ENCODE results near the gene KIAA1614.
"Not testable (repeated sequence)": the region's sequence is repeated elsewhere in the genome, so short reads cannot be mapped to it uniquely, and the experiment has no call there.

The KIAA1614 gene

DNA sequence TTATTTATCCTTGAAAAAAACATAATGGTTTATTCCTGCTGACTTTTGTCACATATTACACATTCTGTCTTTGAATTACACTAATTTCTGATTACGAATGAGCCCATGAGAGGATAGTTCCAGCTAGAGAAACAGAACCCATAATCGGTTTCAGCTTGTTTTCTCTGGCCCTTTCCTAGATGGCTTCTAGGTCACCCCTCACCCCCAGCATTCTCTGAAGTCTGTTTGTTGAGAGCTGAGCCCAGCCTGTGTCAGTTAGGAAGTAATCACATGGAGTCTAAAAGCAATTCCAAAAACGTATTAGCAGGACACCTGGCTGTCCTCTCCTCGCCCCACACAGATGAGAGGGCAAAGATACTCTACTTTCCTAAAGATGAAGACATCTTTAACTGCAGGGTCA lies 48.9 kb downstream of the KIAA1614 start:
- DNase-seq (ENCODE audit: low read depth): no peak

DNA sequence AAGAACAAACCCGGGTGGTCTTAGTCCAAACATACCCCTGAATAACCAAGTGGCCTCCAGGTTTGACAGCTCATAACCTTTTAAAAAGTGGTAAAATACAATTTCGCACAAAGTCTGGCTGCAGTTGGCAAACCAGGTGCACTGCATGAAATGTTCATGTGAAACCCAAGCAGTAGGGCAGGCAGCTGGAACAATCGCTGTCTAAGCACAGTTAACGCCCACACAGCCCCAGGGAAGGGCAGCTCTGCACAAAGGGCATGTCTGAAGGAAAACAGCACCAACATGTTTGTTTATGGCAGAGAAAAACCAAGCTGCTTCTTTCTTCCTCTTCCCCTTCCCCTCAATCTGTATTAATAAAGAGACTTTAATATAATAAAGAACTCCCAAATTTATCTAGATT lies 49.5 kb downstream of the KIAA1614 start:
- no peak for DNase-seq (ENCODE audit: low read depth)

DNA sequence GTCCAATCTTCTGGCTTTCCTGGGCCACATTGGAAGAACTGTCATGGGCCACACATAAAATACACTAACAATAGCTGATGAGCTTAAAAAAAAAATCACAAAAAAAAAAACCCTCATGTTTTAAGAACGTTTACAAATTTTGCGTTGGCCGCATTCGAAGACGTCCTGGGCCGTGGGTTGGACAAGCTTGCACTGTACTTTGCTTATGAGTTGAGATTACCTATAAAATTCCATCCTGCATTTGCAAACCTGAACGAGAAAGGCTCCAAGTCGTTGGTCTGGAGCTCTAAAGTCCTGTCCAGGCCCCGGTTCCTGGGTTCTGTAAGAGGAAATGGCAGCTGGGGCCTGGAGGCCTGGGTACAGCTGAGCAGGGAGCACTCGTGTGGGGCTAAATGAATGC lies 51.4 kb downstream of the KIAA1614 start:
- DNase-seq (ENCODE audit: low read depth): no peak

DNA sequence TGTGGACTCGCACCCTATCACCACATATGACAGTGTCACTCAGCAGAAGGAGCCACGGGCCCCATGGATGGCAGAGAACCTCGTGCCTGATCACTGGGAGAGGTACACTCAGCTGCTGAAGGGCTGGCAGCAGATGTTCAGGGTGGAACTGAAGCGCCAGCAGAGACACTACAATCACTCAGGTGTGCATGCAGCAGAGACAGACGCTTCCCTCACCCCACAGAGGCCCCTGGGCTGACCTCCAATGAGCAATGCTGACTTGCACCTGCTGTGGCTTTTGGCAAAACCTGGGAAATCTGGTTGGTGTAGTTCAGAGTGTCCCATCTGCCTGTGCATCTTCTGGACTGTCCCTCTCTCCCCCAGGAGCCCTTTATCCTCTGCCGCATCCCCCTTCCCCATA lies 51.9 kb downstream of the KIAA1614 start:
- DNase-seq (ENCODE audit: low read depth): no peak

DNA sequence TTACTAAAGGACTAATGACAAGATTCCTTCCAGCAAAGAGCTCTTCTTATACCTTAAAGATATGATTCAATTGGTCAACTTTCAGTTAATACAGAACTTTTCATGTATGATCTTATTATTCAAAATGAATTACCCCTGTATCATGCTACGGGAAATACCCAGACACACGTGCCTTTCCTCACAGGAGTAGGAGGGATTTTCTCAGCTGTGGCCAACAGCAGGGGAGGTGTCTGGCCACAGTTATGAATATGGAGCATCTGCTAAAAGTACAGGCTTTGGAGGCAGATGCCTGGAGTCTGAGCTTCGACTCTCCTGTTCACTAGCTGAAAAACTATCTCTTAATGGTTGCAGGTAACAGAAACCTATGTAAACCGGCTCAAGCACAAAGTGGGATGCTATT lies 53.6 kb downstream of the KIAA1614 start:
- DNase-seq (ENCODE audit: low read depth): no peak

DNA sequence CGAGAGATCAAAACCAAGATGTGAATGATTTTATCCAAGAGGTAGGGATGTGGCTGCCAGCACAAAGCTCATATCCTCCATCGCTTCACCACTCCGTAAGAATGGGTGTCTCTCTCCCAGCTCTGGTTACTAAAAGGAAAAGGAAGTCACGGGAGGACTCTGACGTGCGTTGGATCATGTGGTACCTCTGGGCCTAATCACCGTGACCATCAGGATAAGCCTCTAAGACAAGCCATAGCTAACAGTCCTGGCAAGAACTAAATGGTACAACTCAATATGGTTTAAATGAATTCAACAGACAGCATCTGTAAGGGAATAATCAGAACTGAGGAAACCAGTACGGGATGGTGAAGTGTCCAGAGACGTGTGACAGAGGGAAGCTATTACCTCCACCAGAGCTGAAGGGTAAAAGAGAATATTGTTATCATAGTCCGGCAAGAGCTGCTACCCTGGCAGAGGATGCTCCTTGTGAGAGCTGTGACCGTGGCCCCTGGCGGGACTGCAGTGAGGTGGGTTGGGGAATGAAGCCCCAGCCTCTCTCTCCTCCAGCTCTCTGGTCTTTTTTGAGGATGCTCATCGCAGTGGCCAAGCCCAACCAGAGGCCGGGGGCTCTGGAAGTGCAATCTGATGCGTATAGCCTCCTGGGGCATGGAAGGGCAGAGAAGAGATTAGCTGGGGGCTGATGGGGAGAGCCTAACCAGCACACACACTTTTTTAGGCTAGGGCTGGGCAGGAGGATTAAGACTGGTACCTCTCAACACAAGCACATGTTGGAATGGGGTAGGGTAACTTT lies 54.2 kb downstream of the KIAA1614 start:
- no peak for DNase-seq (ENCODE audit: low read depth)

DNA sequence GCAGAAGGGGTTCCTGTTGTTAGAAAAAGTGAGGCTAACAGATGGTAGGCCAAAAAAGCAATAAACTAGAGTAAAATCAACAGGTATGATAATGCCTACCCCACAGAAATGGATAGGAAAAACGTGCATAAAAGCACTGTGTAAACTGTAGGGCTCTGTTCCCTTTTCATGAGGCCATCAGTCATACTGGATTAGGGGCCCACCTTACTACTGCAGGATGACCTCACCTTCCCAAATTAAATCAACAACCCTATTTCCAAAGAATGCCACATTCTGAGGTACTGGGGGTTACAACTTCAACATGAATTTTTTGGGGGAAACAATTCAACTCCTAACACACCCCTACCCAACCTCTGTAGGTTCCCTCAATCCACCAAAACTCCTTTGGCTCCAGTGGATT lies 54.9 kb downstream of the KIAA1614 start:
- DNase-seq (ENCODE audit: low read depth): no peak

DNA sequence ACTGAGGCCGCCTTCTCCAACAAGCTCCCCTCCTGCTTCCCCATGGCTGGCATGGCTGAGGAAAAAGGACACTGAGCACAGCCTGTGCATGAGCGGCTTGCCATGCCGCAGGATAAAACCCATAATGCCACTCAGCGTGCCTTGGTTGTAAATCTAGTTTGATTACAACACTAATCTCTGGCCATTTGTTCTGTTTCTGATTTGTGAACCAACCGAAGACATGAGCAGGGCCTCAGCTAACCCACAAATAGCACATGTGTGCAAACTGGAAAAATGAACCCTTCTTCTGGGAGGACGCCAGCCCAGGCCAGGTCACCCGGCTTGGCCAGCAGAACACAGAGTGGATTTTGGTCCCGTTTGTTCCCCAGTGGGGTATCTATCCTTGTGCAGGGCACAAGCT lies 56.1 kb downstream of the KIAA1614 start:
- not testable (repeated sequence) for DNase-seq (ENCODE audit: low read depth)

DNA sequence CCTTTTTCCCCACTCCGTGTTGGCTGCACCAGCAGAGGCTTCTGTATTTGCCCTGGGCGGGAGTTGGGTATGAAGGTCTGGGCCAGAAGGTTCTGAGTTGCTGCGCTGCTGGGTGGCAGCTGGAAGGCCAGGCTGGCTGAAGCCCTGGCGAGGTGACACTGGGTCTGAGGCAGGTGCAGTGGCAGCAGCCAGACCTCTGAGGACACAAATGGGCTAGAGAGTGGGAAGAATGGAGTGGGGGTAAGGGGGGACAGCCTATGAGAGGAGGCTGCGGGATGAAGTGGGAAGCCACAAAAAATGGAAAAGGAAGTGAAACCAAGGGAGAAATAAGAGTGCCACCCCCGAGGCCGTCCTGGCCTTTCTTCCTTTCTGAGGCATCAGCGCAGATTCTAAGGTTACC lies 56.7 kb downstream of the KIAA1614 start:
- no peak for DNase-seq (ENCODE audit: low read depth)

DNA sequence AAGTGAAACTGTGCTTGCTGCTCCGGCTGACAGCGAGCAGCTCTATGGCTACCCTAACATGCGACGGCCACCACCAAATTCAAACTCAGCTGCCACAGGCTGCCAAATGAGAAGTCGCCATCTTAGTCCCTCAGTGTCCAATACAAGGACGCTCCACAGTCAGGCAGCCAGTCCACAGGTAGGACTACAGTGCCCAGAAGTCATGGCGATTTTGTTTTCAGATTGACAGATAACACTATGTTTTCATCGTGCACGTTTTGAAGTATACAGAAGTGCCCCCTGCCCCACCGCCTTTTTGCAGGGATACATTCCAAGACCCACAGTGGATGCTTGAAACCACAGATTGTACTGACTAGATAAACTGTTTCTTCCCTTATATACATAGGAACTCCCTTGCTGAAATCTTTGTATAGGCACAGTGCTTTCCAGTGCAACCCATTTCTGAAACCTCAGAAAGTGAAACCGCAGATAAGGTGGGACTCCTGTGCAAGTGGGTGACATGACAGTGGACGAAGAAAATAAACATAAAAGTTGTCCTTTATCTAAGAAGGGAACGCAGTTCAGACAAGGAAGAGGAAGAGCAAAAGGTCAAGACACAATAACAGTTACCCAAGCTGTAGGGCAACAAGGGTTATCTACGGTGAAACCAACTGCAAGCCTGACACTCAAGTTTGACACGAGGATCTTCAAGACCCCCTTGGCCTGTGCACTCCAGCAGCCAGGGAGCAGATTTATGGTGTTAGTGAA lies 57.8 kb downstream of the KIAA1614 start:
- DNase-seq (ENCODE audit: low read depth): no peak

DNA sequence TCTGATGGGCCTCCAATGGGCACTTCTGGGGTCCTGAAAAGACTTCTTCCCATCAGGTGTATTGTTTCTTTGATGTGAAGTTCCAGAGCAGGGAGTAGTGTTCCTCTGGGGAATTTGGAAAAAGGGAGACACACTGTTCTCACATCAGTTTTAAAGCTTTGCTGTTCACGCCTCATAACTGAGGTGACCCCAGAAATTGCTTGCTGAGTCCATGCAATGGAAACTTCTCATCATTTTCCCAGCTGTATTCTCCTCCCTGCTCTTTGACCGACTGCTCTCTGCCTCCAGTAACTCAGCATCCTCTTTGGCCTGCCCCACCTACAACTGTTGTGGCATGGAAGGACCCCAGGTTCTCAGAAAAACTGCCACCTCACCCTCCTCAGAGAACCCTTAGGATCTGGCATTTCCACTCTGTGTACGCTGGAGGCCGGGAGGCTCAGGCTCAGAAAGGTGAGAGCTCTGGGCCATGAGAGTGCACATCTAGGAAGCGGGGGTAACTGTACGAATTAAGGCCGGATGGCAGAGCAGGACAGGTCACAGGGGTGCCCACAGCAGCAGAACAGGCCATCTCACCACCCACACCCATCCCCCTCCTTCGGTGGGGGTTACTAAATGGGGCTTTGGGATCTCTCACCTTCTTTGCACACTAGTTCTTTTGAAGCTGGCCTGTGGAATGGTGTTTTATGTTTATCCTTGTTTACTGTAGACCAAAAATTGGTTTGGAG lies 58.7 kb downstream of the KIAA1614 start:
- DNase-seq (ENCODE audit: low read depth): no peak

DNA sequence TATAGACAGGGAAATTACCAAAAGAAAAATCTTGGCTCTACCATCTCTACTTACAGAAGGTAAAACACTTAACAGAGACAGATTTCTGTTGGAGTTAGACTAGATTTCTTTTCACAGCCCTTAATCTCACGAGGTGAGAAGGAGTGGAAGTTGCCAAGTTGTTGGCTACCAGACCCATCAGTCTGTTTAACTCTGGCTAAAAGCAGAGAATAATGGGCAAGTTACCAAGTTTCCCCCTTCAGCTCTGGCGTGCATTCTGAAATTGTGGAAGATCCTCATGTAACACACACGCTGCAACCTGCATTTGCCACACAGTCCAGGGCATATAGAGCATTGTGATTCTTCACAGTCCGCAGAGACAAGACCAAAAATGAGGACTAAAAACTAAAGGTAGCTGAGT lies 60.7 kb downstream of the KIAA1614 start:
- DNase-seq (ENCODE audit: low read depth): no peak

DNA sequence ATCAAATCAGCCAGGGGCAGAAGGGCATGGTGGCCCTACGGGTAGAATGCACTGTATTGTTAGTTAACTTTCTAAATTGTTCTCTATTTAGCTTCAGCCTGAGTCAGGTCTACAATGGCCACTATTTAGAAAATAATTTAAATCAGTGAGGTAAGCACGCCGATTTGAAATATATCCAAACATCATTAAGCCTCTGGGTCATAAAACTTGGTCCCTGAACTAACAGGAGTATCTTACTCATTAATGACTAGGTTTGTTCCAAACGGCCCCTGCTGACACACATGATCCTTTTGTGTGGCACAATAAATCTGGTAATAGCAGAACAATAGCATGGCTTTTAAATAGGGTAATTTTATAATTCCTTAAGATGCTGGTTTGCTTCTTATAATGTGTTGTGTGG lies 61.5 kb downstream of the KIAA1614 start:
- no peak for DNase-seq (ENCODE audit: low read depth)

DNA sequence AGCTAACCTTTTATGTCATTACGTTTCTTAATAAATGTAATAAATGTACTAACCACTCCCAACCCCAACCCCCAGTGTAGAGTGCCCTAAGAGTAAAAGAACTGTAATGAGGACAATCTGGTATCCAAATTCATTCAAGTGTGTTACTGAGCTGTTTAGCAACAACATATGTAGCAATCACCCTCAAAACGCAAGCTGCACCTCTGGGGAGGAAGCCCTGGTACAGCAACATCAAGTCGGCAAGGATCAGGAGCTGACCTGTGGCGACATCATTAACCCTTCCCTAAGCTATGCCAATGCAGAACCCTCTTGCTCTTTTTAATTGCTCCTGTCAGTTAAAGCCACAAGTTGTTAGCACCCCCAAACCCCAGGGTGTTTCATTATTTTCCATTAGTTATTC lies 62.9 kb downstream of the KIAA1614 start:
- DNase-seq (ENCODE audit: low read depth): no peak

DNA sequence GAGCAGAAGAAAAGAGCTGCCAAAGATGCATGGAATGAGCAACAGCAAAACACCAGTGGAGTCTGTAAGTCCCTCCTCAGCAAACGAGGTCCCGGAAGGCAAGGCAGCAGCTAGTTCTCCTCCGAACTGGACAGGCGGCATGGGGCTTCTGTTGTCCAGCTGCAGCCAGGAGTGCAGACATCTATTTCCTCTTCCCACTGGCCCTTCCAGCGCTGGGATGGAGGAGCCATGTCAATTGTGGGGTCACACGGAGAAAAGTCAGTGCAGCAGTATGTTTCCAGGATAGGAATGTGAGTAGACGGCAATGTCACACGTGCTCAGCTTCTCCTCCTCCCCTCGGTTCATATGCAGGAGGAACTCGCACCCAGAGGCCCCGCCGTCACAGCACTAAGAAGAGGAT lies 63.5 kb downstream of the KIAA1614 start:
- DNase-seq (ENCODE audit: low read depth): no peak

DNA sequence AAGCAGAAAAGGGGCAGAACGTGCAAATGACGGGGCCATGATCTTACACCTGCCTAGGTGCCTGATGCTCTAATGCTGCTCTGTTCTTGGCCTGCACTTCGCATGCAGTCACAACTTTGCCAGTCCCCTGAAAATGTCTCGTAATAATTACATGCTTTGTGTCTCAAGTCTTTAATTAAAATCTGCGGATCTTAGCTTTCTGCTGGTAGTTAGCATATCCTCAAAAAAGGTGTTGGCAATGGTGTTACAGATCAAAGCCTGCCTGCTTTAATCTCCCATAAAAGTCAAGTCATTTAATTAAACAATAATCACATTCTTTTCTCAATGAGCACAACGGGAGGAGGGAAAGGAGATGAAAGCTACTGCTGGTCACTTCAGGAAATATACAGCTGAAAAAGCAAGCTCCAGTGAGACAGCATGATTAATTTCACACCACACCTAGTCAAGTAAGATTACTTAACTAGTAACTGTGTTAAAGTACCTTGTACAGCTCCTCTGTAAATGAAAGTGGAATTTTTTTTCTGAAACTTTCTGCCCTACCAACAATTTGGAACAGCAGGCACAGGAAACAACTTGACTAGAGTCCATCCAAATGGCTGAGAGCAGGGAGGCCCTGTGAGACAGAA lies 64.1 kb downstream of the KIAA1614 start:
- DNase-seq (ENCODE audit: low read depth): no peak

DNA sequence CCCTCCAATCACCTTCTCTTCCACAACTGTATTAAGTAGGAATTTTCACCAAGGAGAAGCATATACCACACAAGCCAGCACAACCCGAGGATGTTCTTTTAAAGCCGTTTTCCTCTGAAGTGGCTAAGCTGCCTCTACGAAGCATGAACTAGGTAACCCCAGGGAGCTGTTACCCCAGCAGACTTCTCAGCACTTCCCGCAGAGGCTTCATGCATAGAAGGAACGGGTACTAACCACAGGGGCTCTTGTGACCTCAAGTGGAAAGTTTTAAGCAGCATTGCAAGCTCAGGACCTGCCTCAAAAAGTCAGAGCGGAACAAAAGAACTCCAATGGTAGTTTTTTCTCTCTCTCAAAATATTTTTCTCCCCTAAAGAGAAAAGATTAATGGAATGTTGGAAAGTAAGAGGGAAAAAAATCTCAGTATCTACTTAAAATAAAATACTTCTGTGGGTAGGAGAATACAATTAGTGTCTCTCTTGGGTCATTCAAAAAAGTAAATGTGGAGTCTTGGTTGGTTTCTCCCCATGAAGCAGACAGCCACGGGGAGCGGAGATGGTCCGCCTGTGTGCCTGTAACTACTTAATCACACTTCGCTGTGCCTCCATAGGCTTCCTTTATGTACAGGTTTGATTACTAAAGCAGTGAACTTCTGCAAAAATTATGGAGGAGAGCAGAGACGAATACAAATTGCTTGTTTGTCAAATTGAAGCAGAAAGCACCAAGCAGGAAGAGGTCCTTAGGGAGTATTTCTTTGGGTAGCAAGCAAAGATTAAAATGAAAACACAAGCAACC lies 69.1 kb downstream of the KIAA1614 start:
- no peak for DNase-seq (ENCODE audit: low read depth)

DNA sequence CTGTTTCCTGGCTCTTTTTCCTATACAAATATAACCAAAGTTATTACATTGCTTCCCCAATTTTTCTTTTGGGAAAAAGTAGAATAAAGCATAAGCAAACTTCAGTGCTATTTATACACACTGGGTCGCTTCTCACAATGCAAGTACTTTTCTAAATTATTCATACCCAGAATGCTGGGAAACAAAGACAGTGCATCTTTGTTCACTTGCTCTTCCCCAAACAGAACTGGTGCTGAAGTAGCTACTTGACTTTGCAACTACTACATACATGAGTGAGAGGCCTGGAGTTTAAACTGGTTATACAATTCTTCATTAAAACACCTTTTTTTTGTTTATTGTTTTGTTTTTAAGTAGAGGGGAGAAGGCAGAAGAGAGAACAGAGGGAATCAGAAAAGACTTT lies 69.7 kb downstream of the KIAA1614 start:
- no peak for DNase-seq (ENCODE audit: low read depth)

DNA sequence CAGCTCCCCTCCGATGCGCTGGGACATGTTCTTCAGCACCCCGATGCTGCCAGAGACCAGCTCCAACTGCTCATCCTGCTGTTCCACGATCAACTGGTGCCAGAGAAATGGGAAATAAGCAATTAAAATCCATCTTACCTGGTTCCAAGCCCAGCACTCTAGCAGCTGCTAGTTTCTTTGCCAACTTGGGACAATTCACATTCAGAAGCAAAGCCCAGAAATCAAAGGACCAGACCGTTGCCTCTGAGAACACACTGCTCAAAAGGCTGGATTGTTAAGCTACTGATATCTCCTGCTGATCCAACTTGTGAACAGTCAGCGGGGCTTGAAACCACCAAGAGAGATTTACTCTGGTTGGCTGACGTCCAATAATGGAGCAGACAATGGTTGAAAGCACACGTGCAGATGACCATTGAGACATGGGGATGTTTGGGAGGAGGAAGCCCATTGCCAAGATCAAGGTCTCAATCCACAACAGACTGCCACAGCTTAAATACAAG lies 75.6 kb downstream of the KIAA1614 start:
- no peak for DNase-seq (ENCODE audit: low read depth)

DNA sequence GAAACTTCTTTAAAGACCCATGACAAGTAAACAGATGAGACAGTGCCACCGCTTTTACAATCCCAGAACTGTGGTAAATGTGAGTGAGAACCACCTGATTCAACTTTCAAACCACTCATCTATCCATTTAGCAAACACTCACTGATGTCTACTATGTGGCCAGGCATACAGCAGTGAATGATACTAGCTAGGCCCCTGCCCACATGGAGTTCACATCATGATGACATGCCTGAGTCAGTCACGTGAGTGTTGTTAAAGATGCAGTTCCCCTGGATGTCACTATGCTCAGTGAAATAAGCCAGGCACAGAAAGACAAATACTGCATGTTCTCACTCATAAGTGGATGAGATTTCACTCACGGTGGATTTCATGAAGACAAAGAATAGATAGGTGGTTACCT lies 81.6 kb downstream of the KIAA1614 start:
- no peak for DNase-seq (ENCODE audit: low read depth)

DNA sequence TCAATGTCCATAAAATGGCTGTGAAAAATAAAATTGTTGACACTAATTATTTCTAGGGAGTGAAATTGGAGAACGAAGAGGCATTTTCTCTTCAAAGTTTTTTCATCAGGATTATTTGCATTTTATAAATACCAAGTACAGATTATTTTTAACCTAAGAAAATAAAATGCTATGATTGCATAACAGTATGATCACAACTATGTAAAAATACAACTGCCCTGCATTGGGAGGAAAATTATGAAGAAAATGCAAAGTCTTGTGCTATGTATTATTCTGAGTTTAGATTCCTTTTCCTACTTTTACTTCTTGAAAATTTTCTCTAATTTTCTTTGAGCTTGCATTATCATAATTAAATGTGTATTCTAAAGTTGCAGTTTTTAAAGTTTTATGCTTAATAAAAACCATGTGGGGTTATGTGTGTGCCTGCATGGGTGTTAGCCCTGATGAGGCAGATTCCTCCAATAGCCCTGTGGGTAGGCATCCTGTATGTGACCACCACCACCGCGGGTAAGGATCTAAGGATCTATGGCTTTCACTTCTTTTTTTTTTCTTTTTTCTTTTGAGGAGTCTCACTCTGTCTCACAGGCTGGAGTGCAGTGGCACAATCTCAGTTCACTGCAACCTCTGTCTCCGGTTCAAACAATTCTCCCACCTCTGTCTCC lies 85.3 kb downstream of the KIAA1614 start:
- no peak for DNase-seq (ENCODE audit: low read depth)
